Measurements from ENCODE around the gene FOXRED2.
A peak's percentile ranks its signal among the peaks of the same experiment; 100 is the strongest.

The FOXRED2 gene

DNA sequence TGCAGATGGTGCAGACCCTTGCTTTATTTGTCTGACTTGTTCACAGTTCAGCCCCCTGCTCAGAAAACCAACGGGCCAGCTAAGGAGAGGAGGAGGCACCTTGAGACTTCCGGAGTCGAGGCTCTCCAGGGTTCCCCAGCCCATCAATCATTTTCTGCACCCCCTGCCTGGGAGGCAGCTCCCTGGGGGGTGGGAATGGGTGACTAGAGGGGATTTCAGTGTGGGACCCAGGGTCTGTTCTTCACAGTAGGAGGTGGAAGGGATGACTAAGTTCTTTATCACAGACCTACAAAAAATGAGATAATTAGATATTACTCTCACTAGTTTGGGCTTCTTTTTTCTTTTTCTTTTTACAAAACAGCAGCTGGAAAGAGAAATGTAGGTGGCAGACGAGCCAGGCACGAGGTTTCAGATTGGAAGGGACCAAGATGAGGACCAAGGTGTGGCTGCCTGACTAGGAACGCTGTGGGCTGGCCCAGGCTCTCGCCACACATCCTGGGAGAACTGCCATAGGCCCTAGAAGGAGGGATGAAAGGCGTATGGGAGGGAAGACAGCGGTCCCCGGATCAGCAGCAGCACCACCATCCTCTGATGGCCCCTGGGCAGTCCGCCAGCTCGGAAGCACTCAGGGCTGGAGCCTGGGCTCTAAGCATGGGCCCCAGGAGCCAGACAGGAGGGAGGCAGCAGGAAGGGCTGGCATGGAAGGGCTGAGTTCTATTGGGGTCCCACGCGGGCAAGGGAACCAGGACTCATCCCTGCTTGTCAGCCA lies 39.6 kb downstream of the FOXRED2 start:
- Histone ChIP-seq H3K4me1 (ENCODE audit: control insufficient read depth, insufficient read depth, low read length) (peaks cover 86% of the 10 kb centered on the region), H3K36me3 (ENCODE audit: insufficient read depth, low read length) (peaks cover 6% of the 10 kb centered on the region), H3K4me3 (ENCODE audit: low read length) (peak overlapping the region; percentile 58), H3K9ac (ENCODE audit: low read depth, low read length) (peak overlapping the region; percentile 75), H3K27me3 (ENCODE audit: control insufficient read depth, insufficient read depth, low read length) (no peaks in the 10 kb centered on the region), H3K4me2 (ENCODE audit: low read length) (peak overlapping the region; percentile 82), H3K9me3 (replicated peaks; ENCODE audit: low read length) (no peaks in the 10 kb centered on the region)

DNA sequence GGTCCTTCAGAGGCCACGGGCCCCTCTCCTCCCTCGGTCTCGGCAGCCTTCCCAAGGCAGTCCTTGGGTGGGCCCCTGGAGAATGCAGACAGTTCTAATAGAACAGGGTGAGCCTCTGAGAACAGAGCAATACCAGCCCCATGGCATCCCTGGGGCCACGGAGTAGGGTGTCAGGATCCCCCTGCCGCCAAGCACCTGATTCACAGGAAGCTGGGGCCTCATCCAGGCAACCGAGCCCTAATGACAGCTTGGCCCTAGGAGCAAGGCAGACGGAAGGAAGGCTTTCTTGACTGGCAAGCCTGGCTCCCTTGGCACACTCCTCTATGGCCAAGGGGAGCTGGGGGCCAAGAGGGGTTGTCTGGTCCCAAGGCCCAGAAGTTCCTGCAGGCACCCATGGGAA lies 40.6 kb downstream of the FOXRED2 start:
- H3K36me3 ChIP-seq (ENCODE audit: insufficient read depth, low read length): peaks cover 5% of the 10 kb centered on the region
- peaks cover 84% of the 10 kb centered on the region for H3K4me1 ChIP-seq (ENCODE audit: control insufficient read depth, insufficient read depth, low read length)
- no peak overlapping the region for H3K9ac ChIP-seq (ENCODE audit: low read depth, low read length)

GRCh38 chr22:36465232-36466021 lies 41.4 kb downstream of the FOXRED2 start:
- no peaks in the 10 kb centered on the region for H3K27me3 ChIP-seq (ENCODE audit: control insufficient read depth, insufficient read depth, low read length)
- no peaks in the 10 kb centered on the region for H3K9me3 ChIP-seq (replicated peaks; ENCODE audit: low read length)
- peak overlapping the region; percentile 44 for H3K9ac ChIP-seq (ENCODE audit: low read depth, low read length)
- H3K4me3 ChIP-seq (ENCODE audit: low read length): no peak overlapping the region
- peak overlapping the region; percentile 48 for H3K4me2 ChIP-seq (ENCODE audit: low read length)
- H3K36me3 ChIP-seq (ENCODE audit: insufficient read depth, low read length): no peaks in the 10 kb centered on the region
- peaks cover 76% of the 10 kb centered on the region for H3K4me1 ChIP-seq (ENCODE audit: control insufficient read depth, insufficient read depth, low read length)

More for the DNA sequence above, 40.6 kb downstream of the FOXRED2 start:
- Histone ChIP-seq H3K27me3 (ENCODE audit: control insufficient read depth, insufficient read depth, low read length) (no peaks in the 10 kb centered on the region), H3K4me3 (ENCODE audit: low read length) (no peak overlapping the region), H3K9me3 (replicated peaks; ENCODE audit: low read length) (no peaks in the 10 kb centered on the region), H3K4me2 (ENCODE audit: low read length) (no peak overlapping the region)

DNA sequence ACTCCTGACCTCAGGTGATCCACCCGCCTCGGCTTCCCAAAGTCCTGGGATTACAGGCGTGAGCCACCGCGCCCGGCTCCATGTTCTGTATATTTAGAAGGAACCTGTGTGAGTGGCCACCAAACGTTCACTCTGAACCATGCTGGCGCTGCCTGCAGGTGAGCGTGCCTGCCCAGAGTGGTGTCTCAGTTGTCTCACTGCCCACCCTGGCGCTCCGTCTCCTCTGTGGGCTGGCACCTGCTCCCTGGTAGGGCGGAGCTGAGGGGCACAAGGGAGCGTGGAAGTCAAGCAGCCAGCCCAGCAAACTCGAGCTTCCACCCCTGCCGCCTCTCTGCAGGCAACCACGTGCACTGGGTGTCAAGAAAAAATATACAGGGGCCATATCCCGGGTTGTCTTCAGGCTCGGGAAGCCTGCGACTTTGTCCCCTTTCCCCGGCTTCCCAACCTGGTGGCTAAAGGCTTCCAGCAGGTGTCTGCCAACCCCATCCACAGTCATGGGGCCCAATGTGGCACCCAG lies 42.1 kb downstream of the FOXRED2 start:
- Histone ChIP-seq H3K4me3 (ENCODE audit: low read length) (no peak overlapping the region), H3K4me1 (ENCODE audit: control insufficient read depth, insufficient read depth, low read length) (peaks cover 71% of the 10 kb centered on the region), H3K4me2 (ENCODE audit: low read length) (peak overlapping the region; percentile 48), H3K27me3 (ENCODE audit: control insufficient read depth, insufficient read depth, low read length) (no peaks in the 10 kb centered on the region), H3K9me3 (replicated peaks; ENCODE audit: low read length) (no peaks in the 10 kb centered on the region), H3K9ac (ENCODE audit: low read depth, low read length) (peak overlapping the region; percentile 24), H3K36me3 (ENCODE audit: insufficient read depth, low read length) (no peaks in the 10 kb centered on the region)

GRCh38 chr22:36463783-36464184 lies 43.1 kb downstream of the FOXRED2 start:
- Histone ChIP-seq H3K9ac (ENCODE audit: low read depth, low read length) (peak overlapping the region; percentile 6), H3K4me1 (ENCODE audit: control insufficient read depth, insufficient read depth, low read length) (peaks cover 64% of the 10 kb centered on the region), H3K36me3 (ENCODE audit: insufficient read depth, low read length) (no peaks in the 10 kb centered on the region), H3K4me3 (ENCODE audit: low read length) (no peak overlapping the region), H3K27me3 (ENCODE audit: control insufficient read depth, insufficient read depth, low read length) (no peaks in the 10 kb centered on the region), H3K9me3 (replicated peaks; ENCODE audit: low read length) (no peaks in the 10 kb centered on the region), H3K4me2 (ENCODE audit: low read length) (no peak overlapping the region)

- Histone ChIP-seq H3K4me3 (ENCODE audit: low read length) (no peak overlapping the region), H3K9ac (ENCODE audit: low read depth, low read length) (peak overlapping the region; percentile 7), H3K27me3 (ENCODE audit: control insufficient read depth, insufficient read depth, low read length) (no peaks in the 10 kb centered on the region)
Observed at GRCh38 chr22:36461665-36462649, 44.9 kb downstream of the FOXRED2 start.

GRCh38 chr22:36460202-36460601 lies 46.6 kb downstream of the FOXRED2 start:
- H3K36me3 ChIP-seq (ENCODE audit: insufficient read depth, low read length): no peaks in the 10 kb centered on the region
- no peak overlapping the region for H3K9ac ChIP-seq (ENCODE audit: low read depth, low read length)
- no peaks in the 10 kb centered on the region for H3K27me3 ChIP-seq (ENCODE audit: control insufficient read depth, insufficient read depth, low read length)
- H3K4me2 ChIP-seq (ENCODE audit: low read length): no peak overlapping the region
- H3K4me1 ChIP-seq (ENCODE audit: control insufficient read depth, insufficient read depth, low read length): peaks cover 36% of the 10 kb centered on the region
- no peaks in the 10 kb centered on the region for H3K9me3 ChIP-seq (replicated peaks; ENCODE audit: low read length)
- no peak overlapping the region for H3K4me3 ChIP-seq (ENCODE audit: low read length)

More at GRCh38 chr22:36461665-36462649, 44.9 kb downstream of the FOXRED2 start:
- H3K4me2 ChIP-seq (ENCODE audit: low read length): peak overlapping the region; percentile 33
- no peaks in the 10 kb centered on the region for H3K9me3 ChIP-seq (replicated peaks; ENCODE audit: low read length)
- peaks cover 51% of the 10 kb centered on the region for H3K4me1 ChIP-seq (ENCODE audit: control insufficient read depth, insufficient read depth, low read length)
- no peaks in the 10 kb centered on the region for H3K36me3 ChIP-seq (ENCODE audit: insufficient read depth, low read length)

- Histone ChIP-seq H3K4me3 (ENCODE audit: low read length) (no peak overlapping the region), H3K4me1 (ENCODE audit: control insufficient read depth, insufficient read depth, low read length) (peaks cover 22% of the 10 kb centered on the region), H3K27me3 (ENCODE audit: control insufficient read depth, insufficient read depth, low read length) (no peaks in the 10 kb centered on the region), H3K9me3 (replicated peaks; ENCODE audit: low read length) (no peaks in the 10 kb centered on the region), H3K4me2 (ENCODE audit: low read length) (no peak overlapping the region), H3K9ac (ENCODE audit: low read depth, low read length) (no peak overlapping the region), H3K36me3 (ENCODE audit: insufficient read depth, low read length) (no peaks in the 10 kb centered on the region)
Observed at GRCh38 chr22:36457688-36458450, 49.0 kb downstream of the FOXRED2 start.

- H3K9ac ChIP-seq (ENCODE audit: low read depth, low read length): no peak overlapping the region
- no peak overlapping the region for H3K4me2 ChIP-seq (ENCODE audit: low read length)
- no peaks in the 10 kb centered on the region for H3K27me3 ChIP-seq (ENCODE audit: control insufficient read depth, insufficient read depth, low read length)
- no peaks in the 10 kb centered on the region for H3K9me3 ChIP-seq (replicated peaks; ENCODE audit: low read length)
- peaks cover 17% of the 10 kb centered on the region for H3K4me1 ChIP-seq (ENCODE audit: control insufficient read depth, insufficient read depth, low read length)
- H3K36me3 ChIP-seq (ENCODE audit: insufficient read depth, low read length): no peaks in the 10 kb centered on the region
- no peak overlapping the region for H3K4me3 ChIP-seq (ENCODE audit: low read length)
Observed at GRCh38 chr22:36456464-36456845, 50.4 kb downstream of the FOXRED2 start.

GRCh38 chr22:36455571-36456463 lies 51.0 kb downstream of the FOXRED2 start:
- peaks cover 18% of the 10 kb centered on the region for H3K4me1 ChIP-seq (ENCODE audit: control insufficient read depth, insufficient read depth, low read length)
- H3K4me3 ChIP-seq (ENCODE audit: low read length): no peak overlapping the region
- H3K36me3 ChIP-seq (ENCODE audit: insufficient read depth, low read length): no peaks in the 10 kb centered on the region
- H3K27me3 ChIP-seq (ENCODE audit: control insufficient read depth, insufficient read depth, low read length): no peaks in the 10 kb centered on the region
- no peaks in the 10 kb centered on the region for H3K9me3 ChIP-seq (replicated peaks; ENCODE audit: low read length)
- peak overlapping the region; percentile 90 for H3K4me2 ChIP-seq (ENCODE audit: low read length)
- H3K9ac ChIP-seq (ENCODE audit: low read depth, low read length): peak overlapping the region; percentile 59

All from skeletal muscle satellite cell (primary cell).